GM10266 (cell line): Measurements from ENCODE around the gene S100A11.

Source experiments
- DNase-seq: peaks from one replicate; pipeline ENCODE4 v3.0.0; 2012; ENCODE audit errors: extremely low spot score
- TF ChIP-seq, protein P1 (sequence below): IDR thresholded peaks from 2 replicates; pipeline ENCODE4 v1.5.1; 2012; ENCODE audit warnings: mild to moderate bottlenecking, low read depth; ENCODE audit not compliant: control insufficient read depth, insufficient read depth; ENCODE audit errors: missing control alignments

Gene S100A11

DNA sequence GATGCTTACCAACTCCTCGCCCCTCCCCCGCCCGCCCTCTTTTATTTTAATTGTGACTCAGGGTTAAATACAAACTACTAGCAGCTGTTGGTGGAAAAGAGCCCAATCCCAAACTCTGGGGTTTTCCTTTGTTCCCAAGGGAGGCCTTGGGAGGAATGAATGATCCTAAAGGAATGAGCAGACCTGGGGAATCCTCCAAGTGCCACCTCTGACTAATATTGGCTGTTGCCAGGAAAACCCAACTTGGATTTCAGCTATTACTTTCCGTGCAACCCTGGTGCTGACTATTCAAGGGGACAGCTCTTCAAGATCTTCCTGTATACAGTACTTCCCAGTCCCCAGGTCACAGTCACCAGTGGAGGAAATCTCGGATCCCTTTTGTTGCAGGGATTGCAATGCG, 41.8 kb downstream of the S100A11 start:
- no peak for DNase-seq
- TF ChIP-seq, protein P1, sequence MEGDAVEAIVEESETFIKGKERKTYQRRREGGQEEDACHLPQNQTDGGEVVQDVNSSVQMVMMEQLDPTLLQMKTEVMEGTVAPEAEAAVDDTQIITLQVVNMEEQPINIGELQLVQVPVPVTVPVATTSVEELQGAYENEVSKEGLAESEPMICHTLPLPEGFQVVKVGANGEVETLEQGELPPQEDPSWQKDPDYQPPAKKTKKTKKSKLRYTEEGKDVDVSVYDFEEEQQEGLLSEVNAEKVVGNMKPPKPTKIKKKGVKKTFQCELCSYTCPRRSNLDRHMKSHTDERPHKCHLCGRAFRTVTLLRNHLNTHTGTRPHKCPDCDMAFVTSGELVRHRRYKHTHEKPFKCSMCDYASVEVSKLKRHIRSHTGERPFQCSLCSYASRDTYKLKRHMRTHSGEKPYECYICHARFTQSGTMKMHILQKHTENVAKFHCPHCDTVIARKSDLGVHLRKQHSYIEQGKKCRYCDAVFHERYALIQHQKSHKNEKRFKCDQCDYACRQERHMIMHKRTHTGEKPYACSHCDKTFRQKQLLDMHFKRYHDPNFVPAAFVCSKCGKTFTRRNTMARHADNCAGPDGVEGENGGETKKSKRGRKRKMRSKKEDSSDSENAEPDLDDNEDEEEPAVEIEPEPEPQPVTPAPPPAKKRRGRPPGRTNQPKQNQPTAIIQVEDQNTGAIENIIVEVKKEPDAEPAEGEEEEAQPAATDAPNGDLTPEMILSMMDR: no peak

DNA sequence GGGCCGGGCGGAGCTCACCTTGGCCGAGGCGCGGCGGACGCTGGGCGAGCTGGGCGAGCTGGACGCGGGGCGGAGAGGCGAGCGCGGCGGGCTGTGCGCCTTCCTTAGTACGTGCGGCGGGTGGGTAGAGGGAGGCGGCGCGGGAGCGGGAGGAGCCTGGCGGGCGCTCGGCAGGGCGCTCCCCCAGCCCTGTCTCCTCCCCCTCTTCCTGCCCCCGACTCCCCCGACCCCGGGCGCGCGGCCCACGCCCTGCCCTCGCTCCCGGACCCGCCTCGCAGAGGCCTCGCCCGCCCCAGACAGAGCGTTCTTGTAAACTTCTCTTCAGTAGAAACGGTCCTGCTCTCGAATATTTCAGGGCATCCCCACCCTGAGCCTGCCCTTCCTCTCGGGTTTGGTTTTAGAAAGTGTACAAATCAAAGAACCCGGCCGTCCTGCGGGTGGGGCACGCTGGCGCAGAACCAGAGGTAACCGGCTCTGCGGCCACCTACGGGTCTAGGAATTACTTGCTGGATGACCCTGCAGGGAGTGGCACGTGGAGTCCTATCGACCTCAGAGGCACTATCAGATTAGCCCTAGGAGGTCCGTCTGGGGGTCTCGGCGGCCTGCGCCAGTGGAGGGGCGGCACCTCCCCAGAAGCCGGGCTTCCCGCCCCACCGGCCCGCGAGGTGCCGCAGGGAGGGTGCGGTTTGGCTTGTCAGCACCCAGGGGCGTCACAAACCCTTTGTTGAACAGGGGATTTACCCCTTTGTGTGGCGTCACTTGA, 42.9 kb downstream of the S100A11 start, which contains the start of gene S100A10:
TSS of gene S100A10 (minus strand) at position 126 of the 763 bp plus-strand sequence. CDS start 7,629 bp downstream, outside the sequence.
- TF ChIP-seq, protein P1: no peak
- peak; percentile 50 for DNase-seq

DNA sequence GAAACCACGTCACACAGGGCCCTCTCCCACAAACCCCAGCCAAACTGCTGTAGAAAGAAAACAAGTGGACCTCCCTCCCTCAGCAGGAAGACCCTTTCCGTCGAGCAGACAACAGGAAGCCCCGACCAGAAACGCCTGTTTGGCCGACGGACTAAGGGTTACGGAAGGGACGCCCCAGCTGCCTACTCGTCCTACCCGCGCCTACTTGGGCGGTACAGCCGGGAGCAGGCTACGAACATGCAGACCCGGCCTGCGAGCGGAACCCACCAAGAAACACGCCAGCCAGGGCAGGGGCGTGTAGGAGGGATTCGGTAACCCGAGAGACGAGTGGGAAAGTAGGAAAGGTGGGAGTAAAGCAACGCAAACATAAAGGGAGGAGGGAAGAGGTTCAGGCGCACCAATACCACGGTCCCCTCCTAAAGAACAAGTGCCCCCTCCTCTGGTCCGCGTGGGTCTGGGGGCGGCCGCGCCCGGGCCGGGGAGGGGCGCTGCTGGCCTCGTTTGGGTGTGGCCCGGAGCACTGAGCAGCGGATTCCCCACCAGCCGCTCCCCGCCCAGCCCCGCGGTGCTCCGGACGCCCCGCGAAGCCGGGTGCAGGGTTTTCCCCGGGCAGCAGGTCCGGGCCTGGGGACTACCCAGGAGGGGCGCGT, 43.6 kb downstream of the S100A11 start:
- TF ChIP-seq, protein P1: no peak

DNA sequence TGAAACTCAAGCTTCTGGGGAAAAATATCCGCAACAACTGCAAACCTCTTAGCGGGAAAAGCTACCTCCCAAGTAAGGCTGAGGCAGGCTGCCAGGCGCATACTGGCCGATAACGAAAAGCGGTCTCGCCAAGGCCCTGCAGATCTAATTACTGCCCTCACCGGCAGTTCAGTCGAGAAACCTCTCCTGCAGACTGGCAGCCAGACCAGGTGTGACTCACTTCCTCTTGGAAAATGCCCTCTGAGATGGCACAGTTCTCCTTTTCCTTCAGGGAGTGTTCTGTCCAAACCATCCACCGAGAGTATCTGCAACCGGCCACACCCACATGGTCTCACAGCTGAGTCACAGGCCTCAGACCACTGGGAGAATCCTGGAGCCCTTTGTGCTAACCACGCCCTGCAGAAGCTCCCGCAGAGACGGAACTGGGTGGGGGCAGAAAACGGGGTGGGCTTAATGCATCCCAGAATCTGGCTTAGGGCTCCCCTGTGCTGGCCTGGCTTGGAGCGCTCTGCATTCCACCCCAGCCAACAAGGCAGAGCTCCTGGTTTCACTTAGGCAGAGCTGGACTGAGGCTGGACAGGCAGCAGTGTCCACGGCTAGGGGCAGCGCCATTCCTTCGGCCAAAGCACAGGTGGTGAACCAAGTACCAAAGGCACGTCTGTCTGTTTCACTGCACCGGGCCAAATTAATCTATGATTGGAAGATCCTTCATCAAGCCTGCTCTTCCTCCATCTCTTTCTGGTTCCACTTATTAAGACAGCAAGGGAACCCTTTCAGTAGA, 44.3 kb downstream of the S100A11 start:
- DNase-seq: no peak
- TF ChIP-seq, protein P1: no peak

More for the DNA sequence above, 43.6 kb downstream of the S100A11 start:
- no peak for DNase-seq

DNA sequence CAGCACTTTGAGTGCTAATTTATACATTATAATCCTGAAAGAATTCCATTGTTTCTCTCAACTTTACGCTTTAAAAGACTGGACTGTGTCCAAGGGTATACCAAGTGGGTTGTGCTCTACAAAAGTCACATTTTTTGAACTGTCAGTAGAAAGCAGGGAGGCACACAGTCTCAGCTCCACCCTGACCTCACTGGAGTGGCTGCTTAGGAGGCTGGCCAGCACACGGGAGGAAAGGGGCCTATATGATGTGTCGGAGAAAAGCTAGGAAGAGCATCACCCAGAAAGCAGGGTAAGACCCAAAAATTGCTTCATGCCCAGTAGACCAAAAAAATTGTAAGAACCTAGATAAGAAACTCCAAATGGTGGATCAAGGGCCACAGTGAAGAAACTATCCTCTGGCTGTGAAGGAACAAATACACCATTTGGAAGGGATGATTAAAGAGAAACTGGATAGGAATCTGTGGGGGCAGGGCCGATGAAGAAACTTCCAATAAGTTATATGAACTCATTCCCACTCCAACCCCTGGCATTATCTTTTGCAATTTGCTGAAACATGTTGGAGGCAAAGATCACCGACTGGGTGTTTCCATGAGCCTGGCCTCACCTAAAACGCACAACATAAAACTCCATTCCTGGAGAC, 45.0 kb downstream of the S100A11 start:
- TF ChIP-seq, protein P1: no peak
- DNase-seq: no peak

DNA sequence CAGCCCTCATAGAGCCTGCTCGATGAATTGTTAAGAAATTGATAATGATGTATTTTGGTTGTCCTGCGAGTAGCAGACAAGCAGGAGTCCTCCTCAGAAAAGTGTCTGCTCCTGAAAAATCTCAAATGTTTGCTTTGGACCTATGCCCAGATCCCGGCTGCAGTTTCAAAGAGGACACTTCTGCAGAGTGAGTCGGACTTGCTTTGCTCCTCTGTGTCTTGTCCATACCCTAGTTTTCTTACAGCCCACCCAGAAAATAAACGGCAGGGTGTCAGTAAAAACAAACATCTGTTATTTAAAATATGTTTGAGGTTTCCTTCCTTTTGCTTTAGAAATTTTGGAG, 46.0 kb downstream of the S100A11 start:
- TF ChIP-seq, protein P1: no peak
- no peak for DNase-seq
